OCI-LY1 (cell line): ENCODE results near the gene LAMA5.

ENCODE experiments used
- EZH2 ChIP-seq: fragments of 200-600 bp; sonication (generic), shearing (Covaris generic); IDR thresholded peaks from 2 replicates; pipeline ENCODE4 v1.8.0; 2017; ENCODE audit warnings: borderline replicate concordance, mixed run types, mild to moderate bottlenecking, antibody characterized with exemption, low read length, moderate library complexity, mixed read lengths
- TF ChIP-seq, protein P1 (sequence below): fragments of 200-600 bp; sonication (generic), shearing (Covaris generic); IDR thresholded peaks from 2 replicates; pipeline ENCODE4 v1.5.1; 2017; ENCODE audit warnings: mild to moderate bottlenecking, antibody characterized with exemption, low read length, moderate library complexity, mixed read lengths

DNA sequence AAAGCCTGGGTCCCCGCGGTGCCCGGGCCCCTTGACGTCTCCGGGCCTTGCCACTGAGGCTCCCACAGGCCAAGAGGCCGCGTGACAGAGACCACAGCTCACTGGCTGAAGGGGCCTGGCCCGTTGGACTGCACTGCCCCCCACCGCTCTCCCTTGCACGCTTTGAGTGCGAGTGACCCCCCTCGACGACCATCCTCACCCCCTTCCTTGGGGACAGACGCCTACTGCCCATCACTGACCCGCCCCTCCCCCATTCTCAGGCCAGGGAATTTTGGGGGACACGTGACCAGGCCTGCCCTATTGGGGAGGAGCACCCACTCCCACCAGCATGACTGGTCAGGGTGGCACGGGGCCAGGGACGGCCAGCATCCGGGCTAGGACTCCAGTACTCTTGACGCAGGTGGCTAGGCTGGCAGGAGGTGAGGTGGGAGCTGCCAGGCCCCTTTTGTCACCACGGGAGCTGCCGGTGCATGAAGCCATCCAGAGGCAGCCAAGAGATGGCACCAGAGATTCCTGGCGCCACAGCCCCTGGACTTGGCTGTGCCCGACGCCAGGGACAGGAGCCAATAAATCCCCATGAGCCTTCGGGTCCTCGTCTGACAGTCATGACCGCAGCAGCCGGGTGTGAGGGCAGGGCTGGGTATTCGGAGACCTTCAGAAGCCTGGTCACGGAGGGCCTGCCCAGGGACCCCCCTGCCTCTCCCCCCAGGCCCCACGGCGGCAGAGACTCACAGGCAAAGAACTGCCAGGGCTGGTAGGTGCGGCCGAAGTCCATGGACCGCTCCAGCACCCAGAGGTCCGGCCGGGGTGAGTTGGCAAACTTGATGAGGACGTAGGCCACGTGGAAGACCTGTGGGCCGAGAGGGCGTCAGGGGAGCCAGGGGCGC, 14.5 kb downstream of the LAMA5 start:
- TF ChIP-seq, protein P1, sequence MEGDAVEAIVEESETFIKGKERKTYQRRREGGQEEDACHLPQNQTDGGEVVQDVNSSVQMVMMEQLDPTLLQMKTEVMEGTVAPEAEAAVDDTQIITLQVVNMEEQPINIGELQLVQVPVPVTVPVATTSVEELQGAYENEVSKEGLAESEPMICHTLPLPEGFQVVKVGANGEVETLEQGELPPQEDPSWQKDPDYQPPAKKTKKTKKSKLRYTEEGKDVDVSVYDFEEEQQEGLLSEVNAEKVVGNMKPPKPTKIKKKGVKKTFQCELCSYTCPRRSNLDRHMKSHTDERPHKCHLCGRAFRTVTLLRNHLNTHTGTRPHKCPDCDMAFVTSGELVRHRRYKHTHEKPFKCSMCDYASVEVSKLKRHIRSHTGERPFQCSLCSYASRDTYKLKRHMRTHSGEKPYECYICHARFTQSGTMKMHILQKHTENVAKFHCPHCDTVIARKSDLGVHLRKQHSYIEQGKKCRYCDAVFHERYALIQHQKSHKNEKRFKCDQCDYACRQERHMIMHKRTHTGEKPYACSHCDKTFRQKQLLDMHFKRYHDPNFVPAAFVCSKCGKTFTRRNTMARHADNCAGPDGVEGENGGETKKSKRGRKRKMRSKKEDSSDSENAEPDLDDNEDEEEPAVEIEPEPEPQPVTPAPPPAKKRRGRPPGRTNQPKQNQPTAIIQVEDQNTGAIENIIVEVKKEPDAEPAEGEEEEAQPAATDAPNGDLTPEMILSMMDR = no peak
- no peak for TF ChIP-seq EZH2
